SU-DHL-6 (cell line): ENCODE measurements around the gene PUS1.

ENCODE experiments used
- CTCF ChIP-seq: fragments of 200-600 bp; sonication (generic); IDR thresholded peaks from one replicate; pipeline ENCODE4 v1.5.1; 2017; ENCODE audit warnings: antibody characterized with exemption, mild to moderate bottlenecking, low read length, moderate library complexity; ENCODE audit not compliant: insufficient read depth, poor library complexity, severe bottlenecking
- EZH2phosphoT487 ChIP-seq: fragments of 200-600 bp; sonication (generic), shearing (Covaris generic); conservative IDR thresholded peaks from 2 replicates; pipeline ENCODE4 v1.6.1; 2018; ENCODE audit warnings: mild to moderate bottlenecking, antibody characterized with exemption, low read length, moderate library complexity, mixed read lengths

- TF ChIP-seq CTCF, result no peak
- TF ChIP-seq EZH2phosphoT487, result no peak
These were observed 5.5 kb downstream of the PUS1 start for GRCh38 chr12:131934535-131934934.
